SHP77 treated with DMSO at 0.1 percent for 48 hours (cell line): Measurements from ENCODE around the gene ADAT2.

Experiments
- DNase-seq: peaks from one replicate; lab custom pipeline; 2025; lab: John Stamatoyannopoulos, UW

Gene ADAT2

GRCh38 chr6:143397227-143398222 lies 53.0 kb downstream of the ADAT2 start:
- no peak for DNase-seq

GRCh38 chr6:143396497-143397226 lies 53.8 kb downstream of the ADAT2 start:
- DNase-seq = no peak

GRCh38 chr6:143395699-143396098 lies 54.8 kb downstream of the ADAT2 start:
- DNase-seq = no peak

- DNase-seq = no peak
Observed at GRCh38 chr6:143394389-143394788, 56.1 kb downstream of the ADAT2 start.

- DNase-seq = no peak
Observed at GRCh38 chr6:143390278-143390677, 60.2 kb downstream of the ADAT2 start.

- no peak for DNase-seq
Observed at GRCh38 chr6:143385636-143386035, 64.9 kb downstream of the ADAT2 start.

GRCh38 chr6:143376861-143377260 lies 73.6 kb downstream of the ADAT2 start:
- DNase-seq = no peak

- no peak for DNase-seq
Observed at GRCh38 chr6:143376375-143376774, 74.1 kb downstream of the ADAT2 start.

- DNase-seq = no peak
Observed at GRCh38 chr6:143375022-143375585, 75.4 kb downstream of the ADAT2 start.

GRCh38 chr6:143374014-143374413 lies 76.5 kb downstream of the ADAT2 start:
- DNase-seq = no peak
